Choroid plexus epithelial cell (primary cell): ENCODE data around the gene SCAND1.
"Not testable (repeated sequence)": the region's sequence is repeated elsewhere in the genome, so short reads cannot be mapped to it uniquely, and the experiment has no call there.

Experiments used
- DNase-seq: peaks from one replicate; pipeline ENCODE4 v3.0.0-alpha.2; 2010; ENCODE audit warnings: low read depth
- H3K4me3 ChIP-seq: 2 replicates; pipeline ENCODE4 v1.5.1; 2011; ENCODE audit warnings: low read depth, mild to moderate bottlenecking, control low read depth, low read length, moderate library complexity
- TF ChIP-seq, protein P1 (sequence below): conservative IDR thresholded peaks from 2 replicates; pipeline ENCODE4 v1.5.1; 2011; ENCODE audit warnings: low read depth, mild to moderate bottlenecking, control low read depth, inconsistent platforms, low read length, moderate library complexity

SCAND1 gene

DNA sequence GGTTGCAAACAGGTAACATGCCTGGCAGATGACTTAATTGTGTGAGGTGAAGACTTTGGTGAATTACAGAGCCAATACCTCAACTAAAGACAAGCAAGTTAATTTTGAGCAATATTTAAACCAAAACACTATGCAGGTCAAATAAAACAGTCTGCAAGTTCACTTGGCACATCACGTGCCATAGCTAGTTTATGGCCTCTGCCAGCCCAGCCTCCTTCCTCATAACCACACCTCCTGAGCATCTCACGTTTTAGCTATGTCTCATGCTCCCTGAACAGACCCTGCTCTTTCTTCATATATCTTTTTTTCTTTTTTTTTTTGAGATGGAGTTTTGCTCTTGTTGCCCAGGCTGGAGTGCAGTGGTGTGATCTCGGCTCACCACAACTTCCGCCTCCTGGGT is 9.6 kb upstream of the SCAND1 start:
- no peak overlapping the region for H3K4me3 ChIP-seq
- TF ChIP-seq, protein P1, sequence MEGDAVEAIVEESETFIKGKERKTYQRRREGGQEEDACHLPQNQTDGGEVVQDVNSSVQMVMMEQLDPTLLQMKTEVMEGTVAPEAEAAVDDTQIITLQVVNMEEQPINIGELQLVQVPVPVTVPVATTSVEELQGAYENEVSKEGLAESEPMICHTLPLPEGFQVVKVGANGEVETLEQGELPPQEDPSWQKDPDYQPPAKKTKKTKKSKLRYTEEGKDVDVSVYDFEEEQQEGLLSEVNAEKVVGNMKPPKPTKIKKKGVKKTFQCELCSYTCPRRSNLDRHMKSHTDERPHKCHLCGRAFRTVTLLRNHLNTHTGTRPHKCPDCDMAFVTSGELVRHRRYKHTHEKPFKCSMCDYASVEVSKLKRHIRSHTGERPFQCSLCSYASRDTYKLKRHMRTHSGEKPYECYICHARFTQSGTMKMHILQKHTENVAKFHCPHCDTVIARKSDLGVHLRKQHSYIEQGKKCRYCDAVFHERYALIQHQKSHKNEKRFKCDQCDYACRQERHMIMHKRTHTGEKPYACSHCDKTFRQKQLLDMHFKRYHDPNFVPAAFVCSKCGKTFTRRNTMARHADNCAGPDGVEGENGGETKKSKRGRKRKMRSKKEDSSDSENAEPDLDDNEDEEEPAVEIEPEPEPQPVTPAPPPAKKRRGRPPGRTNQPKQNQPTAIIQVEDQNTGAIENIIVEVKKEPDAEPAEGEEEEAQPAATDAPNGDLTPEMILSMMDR = no peak
- no peak for DNase-seq

DNA sequence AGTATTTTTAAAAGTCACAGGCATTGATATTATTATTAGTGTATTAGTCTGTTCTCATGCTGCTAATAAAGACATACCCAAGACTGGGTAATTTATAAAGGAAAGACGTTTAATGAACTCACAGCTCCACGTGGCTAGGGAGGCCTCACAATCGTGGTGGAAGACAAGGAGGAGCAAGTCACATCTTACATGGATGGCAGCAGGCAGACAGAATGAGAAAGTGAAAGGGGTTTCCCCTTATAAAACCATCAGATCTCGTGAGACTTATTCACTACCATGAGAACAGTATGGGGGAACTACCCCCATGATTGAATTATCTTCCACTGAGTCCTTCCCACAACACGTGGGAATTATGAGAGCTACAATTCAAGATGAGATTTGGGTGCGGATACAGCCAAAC is 5.0 kb upstream of the SCAND1 start:
- not testable (repeated sequence) for DNase-seq, H3K4me3 ChIP-seq

DNA sequence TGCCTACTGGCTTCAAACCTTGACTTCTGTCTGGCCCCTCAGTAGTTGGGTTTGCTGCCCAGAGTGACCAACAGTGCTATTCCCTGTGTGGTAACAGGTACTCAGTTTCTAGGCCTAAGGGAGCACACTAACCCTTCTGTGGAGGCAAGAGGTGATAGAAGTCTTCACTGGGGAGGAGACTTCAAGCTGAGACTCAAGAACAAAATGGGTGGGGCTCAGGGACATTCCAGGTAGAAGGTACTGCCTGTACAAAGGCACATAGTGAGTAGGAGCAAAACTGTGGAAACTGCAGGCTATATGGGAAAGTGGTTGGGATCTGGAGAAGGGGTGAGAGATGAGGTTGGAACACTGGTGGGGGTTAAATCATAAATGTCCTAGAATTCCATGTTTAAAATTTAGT is 2.3 kb upstream of the SCAND1 start:
- DNase-seq = no peak
- H3K4me3 ChIP-seq = no peak overlapping the region
- TF ChIP-seq, protein P1 = no peak

DNA sequence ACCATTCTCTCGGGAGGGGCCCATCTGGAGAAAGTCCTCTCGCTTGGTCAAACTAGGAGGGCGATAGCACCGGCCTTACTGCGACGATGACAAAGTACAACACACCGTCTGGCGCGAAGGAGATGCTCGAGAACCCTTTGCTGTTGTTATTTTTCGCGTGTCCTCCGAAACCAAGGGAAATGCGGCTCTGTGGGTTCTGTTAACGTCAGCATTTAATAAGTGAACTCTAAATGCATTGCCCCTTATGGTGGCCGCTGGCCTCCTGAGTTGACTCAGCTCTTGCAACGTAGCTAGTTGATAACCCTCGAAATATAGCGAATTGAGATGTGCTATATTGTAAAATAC is 577 bp upstream of the SCAND1 start:
- peak; percentile 53 for DNase-seq

DNA sequence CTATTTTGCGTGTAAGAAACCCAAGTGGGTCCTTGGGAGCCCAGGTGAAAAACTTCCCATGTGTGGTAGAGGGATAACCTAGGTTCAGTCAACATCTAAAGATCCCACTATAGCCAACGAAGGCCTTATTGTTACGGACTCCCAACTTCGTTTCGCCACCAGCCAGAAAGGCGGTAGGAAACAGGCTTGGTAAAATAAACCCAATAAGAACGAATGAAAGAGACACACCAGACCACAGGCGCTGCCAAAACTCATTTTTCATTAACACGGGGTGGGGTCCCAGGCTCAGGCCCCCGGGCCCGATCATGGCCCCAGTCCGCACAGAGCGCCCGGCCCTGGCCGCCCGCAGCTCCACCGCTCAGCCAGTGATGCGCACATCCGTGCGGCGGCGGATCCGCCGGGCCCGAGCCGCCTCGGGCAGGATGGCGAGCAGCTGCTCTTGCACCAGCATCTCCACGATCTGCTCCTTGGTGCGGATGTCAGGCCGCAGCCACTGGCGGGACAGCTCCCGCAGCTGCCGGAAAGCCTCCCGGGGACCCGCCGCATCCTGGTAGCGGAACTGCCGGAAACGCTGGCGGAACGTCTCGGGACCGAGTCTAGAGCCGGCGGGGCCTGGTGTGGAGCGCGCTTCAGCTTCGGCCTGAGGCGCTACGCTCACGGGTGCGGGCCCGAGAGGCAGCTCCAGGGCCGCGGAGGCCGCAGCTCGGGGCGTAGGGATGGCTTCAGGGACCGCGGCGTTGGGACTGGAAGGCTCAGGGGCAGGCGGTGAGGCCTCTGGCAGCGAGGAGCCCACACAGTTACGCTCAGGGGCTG is 709 bp downstream of the SCAND1 start:
- TF ChIP-seq, protein P1 = no peak
- peak; percentile 56 for DNase-seq
- peak overlapping the region; percentile 99 for H3K4me3 ChIP-seq

More for the DNA sequence above, 577 bp upstream of the SCAND1 start:
- peak overlapping the region; percentile 99 for H3K4me3 ChIP-seq
- TF ChIP-seq, protein P1 = no peak

DNA sequence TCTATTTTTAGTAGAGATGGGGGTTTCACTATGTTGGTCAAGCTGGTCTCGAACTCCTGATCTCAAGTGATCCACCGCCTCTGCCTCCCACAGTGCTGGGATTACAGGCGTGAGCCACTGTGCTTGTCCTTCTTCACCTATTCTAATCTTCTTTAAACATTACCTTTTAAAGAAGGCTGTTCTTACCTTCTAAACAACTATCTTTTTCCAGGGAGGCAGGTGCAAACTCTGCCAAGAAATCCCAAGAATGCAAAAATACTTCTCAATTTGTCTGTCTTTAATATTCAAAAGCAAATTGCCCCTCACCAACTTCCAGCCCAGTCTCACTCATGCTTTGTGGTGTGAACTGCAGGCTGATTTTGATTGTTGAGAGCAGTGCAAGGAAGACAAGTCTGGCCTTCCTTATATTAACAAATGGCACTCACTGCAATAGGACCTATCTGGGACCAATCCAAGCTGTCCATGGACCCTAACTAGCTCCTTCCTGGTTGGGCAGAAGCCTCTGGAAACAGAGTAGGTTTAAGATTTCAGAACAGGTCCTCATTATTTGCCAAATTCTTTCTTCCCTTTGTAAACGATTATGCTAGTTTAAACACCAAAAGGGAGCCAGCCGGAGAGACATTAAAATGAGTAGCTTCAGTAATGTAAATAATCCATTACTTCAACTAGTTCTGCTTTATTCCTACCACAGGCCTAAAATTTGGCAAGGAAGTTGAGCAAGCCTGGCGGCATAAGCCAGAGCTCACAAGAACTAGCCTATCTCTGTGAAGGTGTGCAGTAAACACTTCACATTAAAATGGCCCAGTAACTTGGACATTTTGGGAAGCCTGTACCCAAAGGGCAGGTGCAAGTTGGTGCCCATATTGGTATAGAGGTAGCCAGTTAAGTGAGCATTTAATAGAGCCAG is 1.6 kb downstream of the SCAND1 start:
- peak; percentile 42 for DNase-seq
- TF ChIP-seq, protein P1 = no peak
- peak overlapping the region; percentile 99 for H3K4me3 ChIP-seq

DNA sequence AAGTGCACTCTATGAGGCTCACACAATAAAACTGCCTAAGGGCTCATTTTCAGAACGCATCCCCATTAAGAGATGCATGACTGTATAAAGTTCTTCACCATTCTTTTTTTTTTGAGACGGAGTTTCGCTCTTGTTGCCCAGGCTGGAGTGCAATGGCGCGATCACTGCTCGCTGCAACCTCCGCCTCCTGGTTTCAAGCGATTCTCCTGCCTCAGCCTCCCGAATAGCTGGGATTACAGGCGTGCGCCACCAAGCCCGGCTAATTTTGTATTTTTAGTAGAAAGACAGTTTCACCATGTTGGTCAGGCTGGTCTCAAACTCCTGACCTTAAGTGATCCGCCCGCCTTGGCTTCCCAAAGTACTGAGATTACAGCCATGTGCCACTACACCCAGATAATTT is 2.2 kb downstream of the SCAND1 start:
- not testable (repeated sequence) for DNase-seq, H3K4me3 ChIP-seq

DNA sequence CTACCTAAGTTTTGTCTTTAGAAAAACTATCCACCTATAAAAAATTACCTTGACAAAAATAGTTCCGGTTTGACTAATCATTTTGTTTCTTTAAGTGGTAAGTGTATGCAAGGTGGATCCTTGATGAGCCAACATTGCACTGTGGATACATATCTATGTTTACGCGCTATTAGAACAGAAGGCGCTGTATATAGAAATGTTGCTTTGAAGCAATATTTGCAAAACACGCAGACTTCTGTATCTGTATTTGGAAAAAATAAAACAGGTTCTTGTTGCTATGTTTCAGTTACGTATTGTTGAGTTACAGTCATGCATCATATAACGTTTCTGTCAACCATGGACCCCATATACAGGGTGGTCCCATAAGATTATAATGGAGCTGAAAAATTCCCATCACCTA is 4.2 kb downstream of the SCAND1 start:
- H3K4me3 ChIP-seq = no peak overlapping the region
- DNase-seq = no peak
- TF ChIP-seq, protein P1 = no peak
